ENCODE data around the gene GSTA1. TPM values are rescaled to one million over a fixed set of nuclear protein-coding genes. Genes with fewer than 3 reads are reported as not detected.
"Not testable (repeated sequence)": the region's sequence is repeated elsewhere in the genome, so short reads cannot be mapped to it uniquely, and the experiment has no call there.

Gene GSTA1
- total RNA-seq (2014; rRNA removed; shearing (Covaris generic)) = not detected in 2 replicates

GRCh38 chr6:52803668-52804255 is at the start of gene GSTA1:
TSS of gene GSTA1 (minus strand) at chr6:52803816. CDS start at chr6:52799267, 4,549 bp downstream.
- DNase-seq (ENCODE audit: low read depth) = not testable (repeated sequence)

GRCh38 chr6:52849137-52849536 is 45.5 kb upstream of the GSTA1 start:
- DNase-seq (ENCODE audit: low read depth) = no peak

- no peak for DNase-seq (ENCODE audit: low read depth)
Measured at GRCh38 chr6:52846002-52846401, 42.4 kb upstream of the GSTA1 start.

DNA sequence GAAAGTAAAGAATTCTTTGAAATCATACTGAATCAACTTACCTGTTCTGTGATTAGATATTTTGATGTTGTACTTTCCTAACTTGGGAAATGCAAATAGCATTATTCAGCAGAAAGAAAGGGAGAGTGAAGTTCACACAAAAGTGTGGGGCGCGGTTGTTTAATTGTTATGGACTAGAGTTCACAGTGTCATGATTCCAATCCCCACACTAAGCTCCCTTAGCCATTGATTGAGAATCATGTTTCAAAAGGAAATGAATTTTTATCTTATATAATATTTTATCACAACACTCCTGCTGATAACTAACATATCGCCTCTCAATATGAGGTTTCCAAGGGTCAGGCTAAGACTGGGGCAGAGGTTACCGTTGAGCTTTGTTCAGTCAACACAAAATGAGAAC is 40.0 kb upstream of the GSTA1 start:
- DNase-seq (ENCODE audit: low read depth) = no peak

DNA sequence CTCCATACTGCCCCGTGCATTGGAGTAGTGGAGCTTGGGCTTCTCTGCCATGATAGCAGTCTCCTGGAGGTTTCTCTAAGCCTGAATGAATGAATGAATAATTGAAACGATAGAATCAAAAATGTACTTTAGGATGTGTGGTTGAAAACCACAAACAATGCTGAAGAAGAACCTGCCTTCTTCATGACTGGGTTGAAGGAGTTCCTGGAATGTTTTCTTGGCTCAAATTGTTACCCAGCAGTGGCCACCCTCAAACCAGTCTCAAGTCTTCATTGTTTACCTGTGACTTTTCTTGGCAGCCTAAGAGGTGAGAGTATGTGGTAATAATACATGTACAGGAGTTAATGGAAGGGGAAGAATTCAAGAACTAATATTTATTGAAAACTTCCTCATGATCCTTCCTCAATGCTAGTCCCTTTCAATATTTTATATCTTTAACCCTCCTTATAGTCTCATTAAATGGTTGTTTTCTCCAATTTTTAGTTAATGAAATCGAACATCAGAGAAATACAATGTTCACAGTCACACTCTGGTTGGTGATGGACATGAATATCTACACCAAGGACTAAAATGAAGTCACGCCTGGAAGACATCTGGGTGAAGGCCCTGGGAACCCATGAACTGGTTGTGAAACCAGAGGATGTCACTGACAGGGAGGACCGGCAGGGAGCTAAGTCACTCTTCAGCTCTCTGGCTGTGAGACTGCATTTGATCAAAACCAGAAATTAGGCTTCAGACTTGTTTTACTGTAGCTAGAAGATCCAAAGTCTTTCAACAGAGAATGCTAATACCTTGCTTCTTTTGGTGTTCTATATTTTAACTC is 37.4 kb upstream of the GSTA1 start, which contains the start of gene GSTA5:
GSTA5 (minus strand) TSS at position 51 of the 823 bp plus-strand sequence.
- no peak for DNase-seq (ENCODE audit: low read depth)

- peak; percentile 85 for DNase-seq (ENCODE audit: low read depth)
Measured at GRCh38 chr6:52839124-52840055, 35.8 kb upstream of the GSTA1 start.

DNA sequence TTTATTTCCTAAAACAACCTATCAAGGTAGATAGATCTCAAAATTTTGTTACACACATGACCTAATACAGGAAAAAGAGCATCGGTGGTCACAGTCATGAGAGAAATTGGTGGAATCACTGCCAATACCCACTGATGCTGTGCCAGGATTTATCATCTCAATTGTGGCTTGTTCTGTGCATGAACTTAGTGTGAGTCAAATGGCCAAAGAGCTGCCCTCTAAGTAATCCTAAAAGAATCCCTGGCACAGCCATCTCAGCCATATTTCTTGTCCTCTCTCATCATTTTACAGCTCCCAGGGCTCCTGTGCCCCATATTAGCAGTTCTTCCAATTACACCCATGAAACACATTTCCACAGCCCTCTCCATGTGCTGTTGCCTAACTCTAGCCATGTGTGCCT is 30.9 kb upstream of the GSTA1 start:
- no peak for DNase-seq (ENCODE audit: low read depth)

DNA sequence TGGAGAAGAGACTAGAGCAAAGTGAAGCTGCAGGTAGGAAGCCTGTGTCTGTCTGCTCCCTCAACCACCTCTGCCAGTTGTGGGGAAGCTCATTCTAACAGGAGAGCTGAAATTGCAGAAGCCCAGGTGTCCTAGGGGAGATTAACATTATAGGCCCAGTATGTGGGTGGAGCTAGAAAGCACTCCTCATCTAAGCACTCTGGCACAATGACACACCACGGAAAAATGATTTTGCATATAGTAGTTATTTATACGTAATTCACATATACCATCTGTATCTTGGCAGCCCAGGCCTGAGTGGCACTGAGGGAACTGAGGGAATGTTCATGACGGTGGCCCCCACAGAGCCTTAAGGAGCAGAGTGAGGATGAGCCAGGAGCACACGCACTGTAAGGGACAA is 27.3 kb upstream of the GSTA1 start:
- not testable (repeated sequence) for DNase-seq (ENCODE audit: low read depth)

DNA sequence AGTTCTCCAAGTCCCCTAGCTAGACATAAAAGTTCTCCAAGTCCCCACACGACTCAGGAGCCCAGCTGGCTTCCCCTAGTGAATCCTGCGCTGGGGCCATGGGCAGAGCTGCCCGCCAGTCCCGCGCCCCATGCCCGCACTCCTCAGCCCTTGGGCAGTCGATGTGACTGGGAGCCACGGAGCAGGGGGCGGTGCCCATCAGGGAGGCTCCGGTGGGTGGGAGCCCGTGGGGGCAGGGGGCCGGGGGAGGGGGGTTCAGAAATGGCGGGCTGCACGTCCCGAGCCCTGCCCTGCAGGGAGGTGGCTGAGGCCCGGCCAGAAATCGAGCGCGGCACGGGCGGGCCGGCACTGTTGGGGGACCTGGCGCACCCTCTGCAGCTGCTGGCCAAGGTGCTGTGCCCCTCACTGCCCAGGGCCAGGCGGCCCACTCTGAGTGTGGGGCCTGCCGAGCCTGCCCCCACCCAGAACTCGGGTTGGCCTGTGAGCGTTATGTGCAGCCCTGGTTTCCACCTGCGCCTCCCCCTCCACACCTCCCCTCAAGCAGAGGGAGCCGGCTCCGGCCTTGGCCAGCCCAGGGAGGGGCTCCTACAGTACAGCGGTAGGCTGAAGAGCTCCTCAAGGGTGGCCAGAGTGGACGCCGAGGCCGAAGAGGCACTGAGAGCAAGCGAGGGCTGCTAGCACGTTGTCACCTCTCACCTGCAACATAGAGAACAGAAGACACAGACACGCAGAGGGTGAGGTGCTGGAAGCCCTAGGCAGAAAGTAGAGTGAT is 25.6 kb upstream of the GSTA1 start:
- DNase-seq (ENCODE audit: low read depth) = no peak

DNA sequence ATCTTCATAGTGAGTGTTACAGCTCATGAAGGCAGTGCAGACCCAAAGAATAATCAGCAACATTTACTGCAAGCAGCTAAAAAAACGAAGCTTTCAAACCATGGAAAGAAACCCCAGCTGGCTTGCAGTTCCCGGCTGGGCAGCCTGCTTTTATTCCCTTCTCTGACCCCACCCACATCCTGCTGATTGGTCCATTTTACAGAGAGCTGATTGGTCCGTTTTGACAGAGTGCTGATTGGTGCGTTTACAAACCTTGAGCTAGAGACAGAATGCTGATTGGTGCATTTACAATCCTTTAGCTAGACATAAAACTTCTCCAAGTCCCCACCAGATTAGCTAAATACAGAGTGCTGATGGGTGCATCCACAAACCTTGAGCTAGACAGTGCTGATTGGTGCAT is 25.0 kb upstream of the GSTA1 start:
- DNase-seq (ENCODE audit: low read depth) = not testable (repeated sequence)

- not testable (repeated sequence) for DNase-seq (ENCODE audit: low read depth)
Measured at GRCh38 chr6:52827073-52827783, 23.6 kb upstream of the GSTA1 start.

DNA sequence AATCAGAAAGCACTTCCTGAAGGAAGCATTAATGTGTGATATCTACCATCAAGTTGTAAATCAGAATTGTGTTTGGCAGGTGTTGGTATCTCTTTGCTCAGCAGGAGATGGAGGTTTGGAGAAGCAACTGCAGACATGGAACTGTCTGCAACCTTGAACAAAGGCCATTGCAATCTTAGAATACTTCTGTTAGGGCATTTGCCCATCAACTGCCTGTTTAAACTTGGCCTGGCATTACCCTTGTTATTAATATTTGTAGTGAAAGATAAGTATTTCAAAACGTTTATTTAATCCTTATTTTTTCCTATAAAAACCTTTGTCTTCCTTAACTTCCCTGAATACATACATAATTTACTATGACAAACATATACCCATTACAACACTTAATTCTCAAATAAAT is 22.9 kb upstream of the GSTA1 start:
- no peak for DNase-seq (ENCODE audit: low read depth)

DNA sequence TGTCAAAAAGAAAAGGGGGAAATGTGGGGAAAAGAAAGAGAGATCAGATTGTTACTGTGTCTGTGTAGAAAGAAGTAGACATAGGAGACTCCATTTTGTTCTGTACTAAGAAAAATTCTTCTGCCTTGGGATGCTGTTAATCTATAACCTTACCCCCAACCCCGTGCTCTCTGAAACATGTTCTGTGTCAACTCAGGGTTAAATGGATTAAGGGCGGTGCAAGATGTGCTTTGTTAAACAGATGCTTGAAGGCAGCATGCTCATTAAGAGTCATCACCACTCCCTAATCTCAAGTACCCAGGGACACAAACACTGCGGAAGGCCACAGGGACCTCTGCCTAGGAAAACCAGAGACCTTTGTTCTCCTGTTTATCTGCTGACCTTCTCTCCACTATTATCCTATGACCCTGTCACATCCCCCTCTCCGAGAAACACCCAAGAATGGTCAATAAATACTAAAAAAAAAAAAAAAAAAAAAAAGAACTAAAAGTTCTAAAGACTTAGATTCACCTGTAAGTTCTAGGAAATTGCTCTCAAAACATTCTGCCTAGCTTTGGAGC is 22.4 kb upstream of the GSTA1 start:
- not testable (repeated sequence) for DNase-seq (ENCODE audit: low read depth)

- DNase-seq (ENCODE audit: low read depth) = not testable (repeated sequence)
Measured at GRCh38 chr6:52825270-52825793, 21.7 kb upstream of the GSTA1 start.

DNA sequence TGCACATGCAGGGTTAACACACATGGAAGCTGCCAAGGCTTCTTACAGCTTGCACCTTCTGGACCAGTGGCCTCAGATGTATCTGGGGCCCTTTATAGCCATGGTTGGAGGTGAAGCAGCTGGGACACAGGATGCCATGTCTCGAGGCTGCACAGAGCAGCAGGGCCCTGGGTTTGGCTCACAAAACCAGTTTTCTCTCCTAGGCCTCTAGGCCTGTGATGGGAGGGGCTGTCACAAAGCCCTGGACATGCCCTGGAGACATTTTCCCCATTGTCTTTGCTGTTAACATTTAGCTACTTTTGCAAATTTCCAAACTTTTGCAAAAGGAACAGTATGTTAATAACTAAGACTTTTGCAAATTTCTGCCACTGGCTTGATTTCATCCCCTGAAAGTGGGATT is 18.2 kb upstream of the GSTA1 start:
- no peak for DNase-seq (ENCODE audit: low read depth)

DNA sequence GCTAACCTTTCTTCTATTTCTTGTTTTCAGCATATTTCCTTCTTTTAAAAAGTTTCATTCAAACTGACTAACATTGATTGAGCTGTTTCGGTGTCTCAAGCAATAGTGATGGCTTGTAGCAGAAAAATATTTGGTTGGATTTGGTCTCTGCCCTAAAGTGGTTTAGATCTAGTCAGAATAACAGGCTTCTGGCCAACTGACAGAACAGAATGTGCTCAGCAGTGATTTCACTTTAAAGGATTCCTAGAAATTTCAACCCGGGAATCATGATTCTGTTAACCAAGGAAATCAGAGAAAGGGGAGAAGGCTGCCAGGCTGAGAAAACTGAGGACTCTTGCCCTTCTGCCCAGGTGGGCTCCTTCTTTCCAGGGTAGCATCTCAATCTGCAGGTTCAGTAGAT is 16.6 kb upstream of the GSTA1 start:
- DNase-seq (ENCODE audit: low read depth) = no peak

- peak; percentile 64 for DNase-seq (ENCODE audit: low read depth)
Measured at GRCh38 chr6:52815167-52816092, 11.8 kb upstream of the GSTA1 start.

DNA sequence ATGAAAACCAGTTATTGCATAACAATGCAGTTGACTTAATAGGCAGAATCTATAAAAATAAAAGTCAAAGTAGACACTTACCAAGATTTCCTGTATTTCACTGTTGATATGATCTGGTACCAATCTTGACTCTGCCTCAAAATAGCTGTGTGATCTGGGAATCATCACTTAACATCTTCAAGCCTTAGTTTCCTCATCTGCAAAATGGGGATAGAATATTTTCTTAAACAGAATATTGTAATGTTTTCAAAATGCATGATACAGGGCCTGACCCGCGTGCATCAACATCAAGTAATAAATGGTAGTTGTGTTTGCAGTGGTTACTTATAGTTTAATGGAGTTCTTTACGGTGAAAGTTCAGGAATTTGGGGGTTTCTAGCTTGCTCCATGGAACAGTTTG is 10.9 kb upstream of the GSTA1 start:
- DNase-seq (ENCODE audit: low read depth) = not testable (repeated sequence)

- DNase-seq (ENCODE audit: low read depth) = not testable (repeated sequence)
Measured at GRCh38 chr6:52809777-52810176, 6.2 kb upstream of the GSTA1 start.
